GM12875 (cell line): ENCODE results near the gene DNPEP.
"Not testable (repeated sequence)": the region's sequence is repeated elsewhere in the genome, so short reads cannot be mapped to it uniquely, and the experiment has no call there.

Source experiments
- H3K4me3 ChIP-seq: one replicate; pipeline ENCODE4 v1.5.1; 2011; ENCODE audit warnings: low read depth, low read length, control low read depth
- TF ChIP-seq, protein P1 (sequence below): IDR thresholded peaks from 2 replicates; pipeline ENCODE4 v1.5.1; 2011; ENCODE audit warnings: low read depth, mild to moderate bottlenecking, control low read depth, inconsistent platforms, low read length, moderate library complexity, borderline replicate concordance; ENCODE audit not compliant: insufficient read depth

The DNPEP gene

DNA sequence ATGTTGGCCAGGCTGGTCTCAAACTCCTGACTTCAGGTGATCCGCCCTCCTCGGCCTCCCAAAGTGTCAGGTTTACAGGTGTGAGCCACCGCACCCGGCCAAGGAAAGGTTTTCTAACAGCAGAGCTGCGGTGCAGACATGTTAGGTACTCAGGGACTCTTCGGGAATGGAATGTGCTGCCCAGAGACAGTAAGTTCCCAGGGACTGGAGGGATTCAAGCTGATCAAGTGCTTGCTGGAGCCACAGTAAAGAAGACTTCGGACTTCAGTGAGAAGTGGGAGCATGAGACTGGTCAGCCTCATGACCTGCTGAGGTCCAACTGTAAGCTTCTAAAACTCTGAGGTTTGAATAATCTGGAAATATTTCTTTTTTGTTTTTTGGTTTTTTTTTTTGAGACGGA is 22.7 kb upstream of the DNPEP start:
- no peak overlapping the region for H3K4me3 ChIP-seq
- TF ChIP-seq, protein P1, sequence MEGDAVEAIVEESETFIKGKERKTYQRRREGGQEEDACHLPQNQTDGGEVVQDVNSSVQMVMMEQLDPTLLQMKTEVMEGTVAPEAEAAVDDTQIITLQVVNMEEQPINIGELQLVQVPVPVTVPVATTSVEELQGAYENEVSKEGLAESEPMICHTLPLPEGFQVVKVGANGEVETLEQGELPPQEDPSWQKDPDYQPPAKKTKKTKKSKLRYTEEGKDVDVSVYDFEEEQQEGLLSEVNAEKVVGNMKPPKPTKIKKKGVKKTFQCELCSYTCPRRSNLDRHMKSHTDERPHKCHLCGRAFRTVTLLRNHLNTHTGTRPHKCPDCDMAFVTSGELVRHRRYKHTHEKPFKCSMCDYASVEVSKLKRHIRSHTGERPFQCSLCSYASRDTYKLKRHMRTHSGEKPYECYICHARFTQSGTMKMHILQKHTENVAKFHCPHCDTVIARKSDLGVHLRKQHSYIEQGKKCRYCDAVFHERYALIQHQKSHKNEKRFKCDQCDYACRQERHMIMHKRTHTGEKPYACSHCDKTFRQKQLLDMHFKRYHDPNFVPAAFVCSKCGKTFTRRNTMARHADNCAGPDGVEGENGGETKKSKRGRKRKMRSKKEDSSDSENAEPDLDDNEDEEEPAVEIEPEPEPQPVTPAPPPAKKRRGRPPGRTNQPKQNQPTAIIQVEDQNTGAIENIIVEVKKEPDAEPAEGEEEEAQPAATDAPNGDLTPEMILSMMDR: no peak

DNA sequence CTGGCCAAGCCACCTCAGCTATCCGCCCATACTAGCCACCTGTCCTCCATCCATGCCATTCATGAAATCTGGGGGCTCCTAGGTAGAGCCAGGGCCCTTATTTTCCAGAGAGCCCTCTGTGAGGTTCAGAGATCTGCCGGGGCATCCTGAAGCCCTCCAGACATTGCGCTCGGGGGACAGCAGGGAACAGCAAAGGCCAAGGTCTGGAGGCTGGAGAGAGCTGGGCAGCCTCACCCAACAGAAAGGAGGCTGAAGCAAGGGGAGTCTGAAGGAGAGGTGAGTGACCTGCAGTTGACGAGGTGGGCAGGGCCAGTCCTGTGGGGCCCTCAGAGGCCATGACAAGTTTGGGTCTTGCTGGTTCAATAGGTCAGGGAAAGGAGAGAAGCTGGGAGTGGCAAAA is 21.9 kb upstream of the DNPEP start:
- TF ChIP-seq, protein P1: no peak
- no peak overlapping the region for H3K4me3 ChIP-seq

DNA sequence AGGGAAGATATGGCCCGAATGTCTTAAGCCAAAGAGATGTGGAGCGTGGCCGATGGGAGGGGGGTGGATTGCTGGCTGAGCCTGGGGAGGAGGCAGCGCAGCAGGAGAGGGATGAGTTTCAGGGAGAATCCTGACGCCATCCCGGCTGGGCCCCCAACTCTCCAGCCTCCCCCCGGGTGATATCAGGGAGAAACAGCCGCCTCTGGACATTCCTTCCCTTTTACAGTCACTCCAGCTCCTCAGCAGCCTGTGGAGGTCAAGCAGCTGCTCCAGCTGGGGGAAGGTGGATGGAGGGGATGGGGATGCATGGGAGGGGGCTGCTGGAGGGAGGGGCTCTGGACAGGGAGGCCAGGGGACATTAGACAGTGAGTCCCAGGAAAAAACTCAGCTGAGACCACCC is 20.9 kb upstream of the DNPEP start:
- H3K4me3 ChIP-seq: no peak overlapping the region
- TF ChIP-seq, protein P1: no peak

DNA sequence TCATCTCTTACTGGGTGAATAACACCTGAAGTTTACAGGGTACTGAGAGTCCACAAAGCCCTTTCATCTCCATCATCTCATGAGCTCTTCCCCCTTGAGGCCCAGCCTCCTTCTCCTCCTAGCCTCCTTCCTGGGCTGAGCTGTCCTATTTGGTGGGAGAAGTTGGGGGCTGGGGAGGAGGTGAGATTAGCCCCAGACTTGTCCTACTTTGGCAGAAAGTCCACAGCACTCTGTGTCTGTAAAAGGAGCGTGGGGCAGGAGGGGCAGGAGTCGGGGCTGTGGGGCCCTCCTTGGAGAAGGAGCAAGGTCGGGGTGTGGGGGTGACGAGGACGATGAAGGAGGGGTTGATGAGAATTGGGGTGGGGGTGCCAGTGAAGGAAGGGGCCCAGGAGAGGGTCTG is 20.5 kb upstream of the DNPEP start:
- TF ChIP-seq, protein P1: no peak

DNA sequence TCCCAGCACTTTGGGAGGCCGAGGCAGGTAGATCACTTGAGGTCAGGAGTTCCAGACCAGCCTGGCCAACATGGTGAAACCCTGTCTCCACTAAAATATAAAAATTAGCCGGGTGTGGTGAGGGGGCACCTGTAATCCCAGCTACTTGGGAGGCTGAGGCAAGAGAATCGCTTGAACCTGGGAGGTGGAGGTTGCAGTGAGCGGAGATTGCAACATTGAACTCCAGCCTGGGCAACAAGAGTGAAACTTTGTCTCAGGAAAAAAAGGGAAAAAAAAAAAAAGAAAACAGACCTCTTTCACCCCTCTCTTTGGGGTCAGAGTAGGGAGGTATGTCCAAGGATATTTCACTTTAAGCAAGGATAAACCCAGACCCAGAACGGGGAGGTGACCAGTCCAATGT is 19.6 kb upstream of the DNPEP start:
- not testable (repeated sequence) for H3K4me3 ChIP-seq

More for the DNA sequence above, 20.5 kb upstream of the DNPEP start:
- no peak overlapping the region for H3K4me3 ChIP-seq

DNA sequence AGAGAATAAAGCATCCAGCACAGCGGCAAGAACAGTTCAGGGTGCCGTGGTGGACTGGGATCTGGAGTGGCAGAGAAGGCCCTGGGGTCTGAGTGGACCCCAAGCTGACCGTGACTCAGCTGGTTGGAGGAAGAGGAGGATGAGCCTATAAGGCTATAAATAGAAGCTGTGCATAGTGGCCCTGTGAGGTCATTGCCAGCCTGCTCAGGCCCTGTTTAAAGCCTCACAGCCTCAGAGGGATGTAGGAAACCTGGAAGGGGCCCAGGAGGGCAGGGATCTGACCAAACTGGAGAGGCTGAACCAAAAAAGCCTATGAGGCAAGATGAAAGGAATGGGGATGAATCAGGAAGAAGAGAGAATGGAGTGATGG is 19.1 kb upstream of the DNPEP start:
- TF ChIP-seq, protein P1: no peak
- H3K4me3 ChIP-seq: no peak overlapping the region

DNA sequence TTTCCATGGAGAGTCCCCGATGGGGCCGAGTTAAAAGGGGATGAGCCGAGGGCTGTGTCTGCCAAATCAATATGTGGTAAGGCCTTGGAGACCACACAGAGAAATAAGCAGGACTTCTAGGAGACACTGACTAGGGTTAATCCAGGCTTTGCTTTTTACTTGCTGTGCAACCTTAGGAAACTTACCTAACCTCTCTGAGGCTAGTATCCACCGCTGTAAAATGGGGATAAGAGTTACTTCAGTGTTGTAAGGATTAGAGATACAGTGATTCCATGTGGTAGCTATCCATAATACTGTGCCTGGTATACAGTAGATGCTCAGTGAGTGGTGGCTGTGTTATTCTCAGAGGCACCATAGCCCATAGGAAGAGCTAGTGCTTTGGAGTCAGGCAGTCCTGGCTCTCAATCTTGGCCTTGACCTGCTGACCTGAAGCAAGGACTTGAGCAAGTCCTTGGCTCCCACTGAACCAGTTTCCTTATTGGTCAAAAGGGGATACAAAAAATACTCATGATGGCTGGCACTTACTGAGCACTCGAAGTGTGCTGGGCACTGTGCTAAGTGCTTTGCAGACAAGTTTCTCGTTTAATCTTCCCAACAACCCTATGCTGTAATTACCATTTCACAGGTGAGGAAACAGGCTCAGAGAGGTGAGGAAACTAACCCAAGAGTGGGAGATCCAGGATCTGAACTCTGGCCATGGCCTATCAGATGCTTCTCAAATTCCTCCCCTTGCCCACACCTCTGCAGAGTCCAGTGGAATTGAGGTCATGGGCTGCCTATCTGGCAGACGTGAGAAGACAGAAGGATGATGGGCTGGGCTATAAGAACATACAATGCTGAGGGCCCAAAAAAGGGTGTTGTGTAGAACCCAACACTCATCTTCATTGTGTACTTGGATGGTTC is 18.5 kb upstream of the DNPEP start:
- H3K4me3 ChIP-seq: no peak overlapping the region
- TF ChIP-seq, protein P1: no peak
